NCI-H69 (cell line): Measurements from ENCODE around the gene COG1.

Experiments
- DNase-seq: peaks from one replicate; lab custom pipeline; 2025; lab: John Stamatoyannopoulos, UW

Gene COG1

DNA sequence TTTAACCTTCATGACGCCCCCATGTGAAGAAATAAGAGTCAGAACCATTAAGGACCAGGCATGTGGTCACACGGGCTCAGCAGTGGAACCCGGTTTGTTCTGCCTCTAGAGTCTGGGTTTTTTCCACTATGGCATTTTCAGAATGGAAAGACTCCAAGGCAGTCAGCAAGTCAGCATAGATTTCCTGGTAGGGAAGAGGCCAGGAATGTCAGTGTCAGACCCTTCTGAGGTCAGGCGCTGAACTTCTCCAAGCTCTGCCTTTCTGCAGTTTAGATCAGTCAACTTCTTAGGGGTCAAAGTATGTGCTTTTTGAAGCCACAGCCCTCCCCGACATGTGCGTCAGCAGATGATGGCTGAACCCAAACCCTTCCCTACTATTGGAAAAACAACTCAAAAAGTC is 24.2 kb upstream of the COG1 start:
- no peak for DNase-seq

DNA sequence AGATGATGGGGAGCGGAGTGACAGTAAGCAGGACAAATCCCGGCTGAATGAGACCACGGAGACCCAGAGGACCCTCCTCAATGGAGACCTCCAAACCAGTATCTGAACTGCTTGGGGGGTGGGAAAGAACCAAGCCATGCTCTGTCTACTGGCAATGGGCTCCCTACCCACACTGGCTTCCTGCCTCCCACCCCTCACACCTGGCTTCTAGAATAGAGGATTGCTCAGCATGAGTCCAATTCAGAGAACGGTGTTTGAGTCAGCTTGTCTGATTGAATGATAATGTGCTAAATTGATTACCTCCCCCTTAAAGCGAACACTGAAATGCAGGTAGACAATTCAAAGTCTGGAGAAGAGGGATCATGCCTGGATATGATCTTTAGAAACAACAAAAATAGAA is 22.5 kb upstream of the COG1 start:
- DNase-seq: peak; percentile 70

DNA sequence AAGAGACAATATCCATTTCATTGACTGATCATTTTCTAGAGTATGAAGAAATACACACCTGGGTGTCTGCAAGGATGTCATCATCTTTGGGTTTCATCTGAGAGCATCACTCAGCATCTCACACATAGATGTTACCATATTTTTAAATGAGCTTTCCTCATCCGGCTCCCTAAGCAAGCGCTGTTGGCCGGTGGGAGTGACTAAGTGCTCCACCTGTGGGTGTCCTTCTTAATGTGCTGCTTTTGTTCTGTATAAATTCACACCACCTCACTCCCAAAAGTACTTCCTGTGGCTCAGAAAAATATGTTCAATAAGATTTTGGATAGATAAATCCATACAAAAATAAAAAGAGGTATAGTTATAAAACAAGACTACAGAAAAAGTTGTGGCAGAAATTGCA is 20.6 kb upstream of the COG1 start:
- peak; percentile 44 for DNase-seq

- no peak for DNase-seq
These were observed 18.7 kb upstream of the COG1 start for GRCh38 chr17:73174126-73174525.

DNA sequence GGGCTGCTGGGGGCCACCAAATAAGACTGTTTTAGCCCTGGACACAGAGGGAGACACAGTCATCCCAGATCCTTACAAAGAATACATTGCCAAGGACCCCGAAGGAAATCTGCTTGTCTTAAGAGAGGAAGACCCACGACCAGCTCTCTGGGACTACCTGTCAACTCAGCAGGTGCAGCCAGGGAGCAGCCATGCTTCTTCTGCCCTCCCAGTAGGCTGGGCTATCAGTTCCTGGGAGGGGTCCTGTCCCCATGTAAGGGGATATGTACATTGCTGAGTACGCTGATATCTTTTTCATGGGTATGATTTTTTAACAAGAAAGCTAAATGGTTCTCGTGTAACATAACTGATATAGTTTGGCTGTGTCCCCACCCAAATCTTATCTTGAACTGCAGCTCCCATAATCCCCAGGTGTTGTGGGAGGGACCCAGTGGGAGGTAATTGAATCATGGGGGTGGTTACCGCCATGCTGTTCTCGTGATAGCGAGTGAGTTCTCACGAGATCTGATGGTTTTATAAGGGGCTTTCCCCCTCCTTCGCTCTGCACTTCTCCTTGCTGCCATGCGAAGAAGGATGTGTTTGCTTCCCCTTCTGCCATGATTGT is 16.8 kb upstream of the COG1 start:
- DNase-seq: no peak

DNA sequence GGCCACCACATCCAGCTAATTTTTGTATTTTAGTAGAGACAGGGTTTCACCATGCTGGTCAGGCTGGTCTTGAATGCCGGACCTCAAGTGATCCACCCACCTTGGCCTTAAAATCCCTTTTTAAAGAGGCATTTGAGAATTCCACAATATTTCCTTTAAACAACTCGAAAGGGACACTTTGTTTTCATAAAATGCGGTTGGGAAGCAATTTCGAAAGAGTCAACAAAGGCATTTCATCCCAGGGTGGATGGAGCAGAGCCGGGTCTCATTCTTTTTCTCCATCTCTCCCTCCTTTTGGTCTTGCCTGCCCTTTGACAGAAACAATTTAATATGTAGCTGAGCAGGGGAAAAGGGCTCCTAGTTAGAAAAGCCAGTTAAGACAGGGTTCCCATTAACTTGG is 13.5 kb upstream of the COG1 start:
- no peak for DNase-seq

GRCh38 chr17:73179878-73180277 is 13.0 kb upstream of the COG1 start:
- DNase-seq: no peak

GRCh38 chr17:73182616-73183310 is 10.1 kb upstream of the COG1 start:
- DNase-seq: peak; percentile 89

DNA sequence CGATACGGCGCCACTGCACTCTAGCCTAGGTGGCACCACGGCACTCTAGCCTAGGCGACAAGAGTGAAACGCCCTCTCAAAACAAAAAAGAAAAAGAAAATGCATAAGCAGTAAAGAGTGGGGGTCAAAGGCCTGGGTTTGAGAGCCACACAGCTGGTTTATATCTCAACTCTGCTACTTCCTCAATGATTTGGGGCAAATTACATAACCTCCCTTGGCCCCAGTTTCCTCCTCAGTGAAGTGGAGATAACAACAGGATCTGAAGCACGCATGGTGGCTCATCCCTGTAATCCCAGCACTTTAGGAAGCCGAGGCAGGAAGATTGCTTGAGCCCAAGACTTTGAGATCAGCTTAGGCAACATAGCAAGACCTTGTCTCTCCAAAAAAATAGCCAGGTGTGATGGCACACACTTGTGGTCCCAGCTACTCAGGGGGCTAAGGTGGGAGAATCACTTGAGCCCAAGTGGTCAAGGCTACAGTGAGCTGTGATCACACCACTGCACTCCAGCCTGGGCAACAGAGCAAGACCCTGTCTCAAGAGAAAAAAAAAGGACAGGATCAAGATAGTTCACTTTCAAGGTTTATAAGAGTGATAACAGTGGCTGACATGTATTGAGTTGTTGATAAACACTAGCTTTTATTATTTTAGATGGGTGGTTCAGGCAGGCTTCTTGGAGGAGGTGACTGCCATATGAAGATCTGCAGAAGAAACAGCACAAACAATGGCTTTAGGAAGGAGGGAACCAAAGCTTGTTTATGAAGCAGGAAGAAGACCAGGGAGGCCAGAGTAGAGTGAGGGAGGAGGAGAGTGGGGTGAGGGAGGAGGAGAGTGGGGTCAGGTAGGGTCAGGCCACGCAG is 8.5 kb upstream of the COG1 start:
- DNase-seq: no peak

- DNase-seq: no peak
These were observed 6.4 kb upstream of the COG1 start for GRCh38 chr17:73186283-73187050.

DNA sequence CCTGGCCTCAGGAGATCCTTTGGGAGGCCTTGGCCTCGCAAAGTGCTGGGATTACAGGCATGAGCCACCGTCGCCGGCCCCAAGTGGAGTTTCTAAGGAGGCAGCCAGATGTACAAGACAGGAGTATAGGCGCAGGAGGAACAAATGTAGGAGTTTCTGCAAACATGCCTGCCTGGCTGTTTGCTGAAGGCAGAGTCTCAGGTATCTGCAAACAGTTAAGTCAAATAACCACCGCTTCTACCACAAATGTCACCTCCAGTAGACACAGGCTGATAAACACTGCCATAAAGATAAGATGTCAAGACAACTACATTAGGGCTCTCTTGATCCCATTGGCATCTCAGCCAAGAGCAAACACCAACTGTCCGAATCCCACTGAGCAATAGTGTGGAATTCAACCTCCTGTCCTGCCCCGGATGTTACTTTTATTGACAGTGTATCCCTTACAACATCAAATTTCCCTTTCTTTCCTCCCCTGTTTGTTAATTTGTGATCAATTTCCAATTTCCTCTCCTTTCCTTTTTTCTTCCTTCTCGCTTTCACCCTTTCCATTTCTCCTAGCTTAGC is 5.6 kb upstream of the COG1 start:
- DNase-seq: peak; percentile 62

DNA sequence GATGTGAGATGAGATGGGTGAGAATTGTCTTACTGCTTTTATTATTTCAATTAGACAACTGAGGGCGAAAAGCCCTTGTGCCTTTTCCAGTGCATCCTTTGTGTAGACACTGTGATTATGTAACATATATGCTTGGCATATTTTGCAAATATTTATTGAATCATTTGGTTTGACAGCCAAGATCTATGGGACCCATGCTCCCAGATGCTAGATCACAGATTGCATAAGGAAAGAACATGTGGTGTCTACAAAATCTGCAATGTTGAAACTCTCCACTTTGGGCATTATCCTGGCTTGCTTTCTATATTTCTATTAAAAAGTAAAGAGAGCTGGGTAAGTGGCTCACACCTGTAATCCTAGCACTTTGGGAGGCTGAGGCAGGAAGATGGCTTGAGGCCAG is 4.8 kb upstream of the COG1 start:
- DNase-seq: peak; percentile 55

DNA sequence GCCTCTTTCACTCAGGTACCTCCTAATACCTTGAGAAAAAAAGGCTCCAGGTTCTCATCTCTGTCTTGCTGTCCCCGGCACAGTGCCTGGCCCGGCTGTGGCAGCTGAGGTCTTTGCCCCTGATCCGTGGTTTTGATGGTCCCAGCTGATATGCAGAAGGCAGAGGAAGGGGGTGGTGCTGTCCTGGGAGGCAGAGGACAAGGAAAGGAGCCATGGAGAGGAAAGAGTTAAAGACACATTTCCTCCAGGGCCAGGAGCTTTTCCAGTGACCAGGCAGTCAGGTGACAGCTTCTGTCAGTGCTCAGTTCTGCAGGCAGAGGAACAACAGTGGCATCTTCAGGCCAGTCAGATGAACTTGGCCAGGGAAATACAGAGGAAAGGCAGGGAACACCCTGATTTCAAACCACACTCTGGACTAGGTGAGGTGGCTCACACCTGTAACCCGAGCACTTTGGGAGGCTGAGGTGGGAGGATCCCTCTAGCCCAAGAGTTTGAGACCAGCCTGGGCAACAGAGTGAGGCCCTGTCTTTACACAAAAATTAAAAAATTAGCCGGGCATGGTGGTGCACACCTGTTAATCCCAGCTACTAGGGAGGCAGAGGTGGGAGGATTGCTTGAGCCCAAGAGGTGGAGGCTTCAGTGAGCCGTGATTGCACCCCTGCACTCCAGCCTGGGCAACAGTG is 3.3 kb upstream of the COG1 start:
- DNase-seq: peak; percentile 89

- DNase-seq: peak; percentile 88
These were observed 1.2 kb upstream of the COG1 start for GRCh38 chr17:73191443-73192205.

DNA sequence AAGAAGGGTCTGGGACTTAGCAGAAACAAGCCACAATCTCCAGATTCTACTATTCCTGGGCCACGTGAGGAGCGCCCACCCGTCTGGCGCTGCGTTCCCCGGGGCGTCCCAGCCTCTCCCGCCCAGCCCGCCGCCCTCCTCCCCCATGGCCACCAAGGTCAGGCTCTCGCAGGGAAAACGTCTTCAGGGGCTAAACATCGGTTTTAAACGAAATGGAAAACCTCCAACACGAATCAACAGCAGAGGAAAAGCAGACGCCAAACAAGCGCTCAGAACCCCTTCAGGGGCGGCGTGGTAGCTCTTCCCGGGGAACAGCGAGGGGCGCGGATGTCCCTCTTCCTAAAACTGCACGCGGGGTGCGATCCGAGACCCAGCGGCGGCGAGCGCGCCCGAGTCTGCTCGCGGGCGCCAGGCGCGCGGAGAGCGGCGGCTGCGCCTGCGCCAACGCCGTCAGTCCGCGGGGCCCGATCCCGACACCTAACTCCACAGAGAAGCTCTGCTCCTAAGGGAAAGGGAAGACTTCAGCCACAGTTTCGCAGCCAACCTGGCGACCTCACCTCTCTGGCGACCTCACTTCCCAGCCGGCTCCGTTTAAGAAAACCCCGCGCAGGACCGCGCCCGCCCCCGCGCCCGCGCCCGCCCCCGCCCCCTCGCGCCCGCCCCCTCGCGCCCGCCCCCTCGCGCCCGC is 505 bp upstream of the COG1 start:
- peak; percentile 96 for DNase-seq

- no peak for DNase-seq
These were observed 1.8 kb downstream of the COG1 start for GRCh38 chr17:73194514-73195222.

DNA sequence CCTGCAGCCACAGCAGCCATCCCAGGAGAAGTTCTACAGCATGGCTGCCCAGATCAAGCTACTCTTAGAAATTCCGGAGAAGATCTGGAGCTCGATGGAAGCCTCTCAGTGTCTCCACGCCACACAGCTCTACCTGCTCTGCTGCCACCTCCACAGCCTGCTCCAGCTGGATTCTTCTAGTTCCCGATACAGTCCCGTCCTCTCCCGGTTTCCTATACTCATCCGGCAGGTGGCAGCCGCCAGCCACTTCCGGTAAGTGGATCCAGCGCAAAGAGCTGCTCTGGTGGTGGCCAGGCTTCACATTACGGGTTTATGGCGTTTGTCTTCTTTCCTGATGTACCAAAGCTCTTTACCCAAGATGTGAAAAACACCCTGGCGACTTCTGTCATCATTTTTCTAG is 3.6 kb downstream of the COG1 start:
- DNase-seq: no peak

GRCh38 chr17:73197161-73197560 is 4.3 kb downstream of the COG1 start:
- DNase-seq: no peak

GRCh38 chr17:73198201-73198929 is 5.5 kb downstream of the COG1 start:
- DNase-seq: no peak
